ENCODE measurements around the gene ZSCAN18.

The ZSCAN18 gene

DNA sequence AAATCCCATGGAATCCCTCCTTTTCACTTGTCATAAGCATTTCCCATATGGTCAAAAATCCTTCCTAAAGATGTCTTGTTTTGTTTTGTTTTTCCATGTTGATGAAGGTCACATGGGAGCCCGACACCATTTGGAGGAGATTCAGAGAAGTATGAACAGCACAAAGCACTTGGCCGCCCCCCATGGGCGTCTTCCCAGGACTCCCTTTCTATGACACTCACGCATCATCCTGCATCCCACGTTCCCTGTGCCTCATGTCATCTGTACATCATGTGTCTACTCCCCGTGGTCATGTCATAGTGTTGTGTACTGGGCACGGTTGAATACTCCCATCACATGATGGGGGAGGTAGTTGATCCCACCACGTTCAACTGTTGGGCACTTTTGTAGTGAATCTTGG is 62.2 kb downstream of the ZSCAN18 start:
- DNase-seq (ENCODE audit: extremely low spot score), result no peak
- ChIA-PET CTCF (no interaction called here), POLR2A (no interaction called here)
- TF ChIP-seq FOXK2 (IDR thresholded peaks at IDR 0.05) (no peak), ELF4 (IDR thresholded peaks at IDR 0.05) (no peak), FOXM1 (IDR thresholded peaks at IDR 0.05; ENCODE audit: borderline replicate concordance) (no peak), LEF1 (IDR thresholded peaks at IDR 0.05; ENCODE audit: borderline replicate concordance) (no peak), BHLHE40 (IDR thresholded peaks at IDR 0.05; ENCODE audit: borderline replicate concordance) (no peak), SUZ12 (IDR thresholded peaks at IDR 0.05) (no peak), L3MBTL2 (conservative IDR thresholded peaks at IDR 0.05) (no peak), TARDBP (IDR thresholded peaks at IDR 0.05) (no peak), NFRKB (IDR thresholded peaks at IDR 0.05) (no peak)

DNA sequence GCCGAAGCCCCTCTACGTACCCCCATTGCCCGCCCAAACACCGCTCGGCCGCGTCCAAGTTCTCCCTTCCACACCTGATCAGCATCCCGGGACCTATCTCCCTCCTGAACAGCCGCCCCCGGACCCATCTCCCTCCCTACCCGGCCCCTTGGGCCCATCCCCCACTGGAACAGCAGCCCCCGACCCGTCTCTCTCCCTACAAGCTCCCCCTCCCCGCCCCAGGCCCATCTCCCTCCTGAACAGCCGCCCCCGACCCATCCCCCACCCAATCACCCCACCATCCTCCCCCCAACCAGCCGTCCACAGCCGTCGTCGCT is 63.6 kb downstream of the ZSCAN18 start:
- ChIA-PET CTCF (no interaction called here), POLR2A (no interaction called here)
- DNase-seq (ENCODE audit: extremely low spot score), result no peak
- TF ChIP-seq FOXK2 (IDR thresholded peaks at IDR 0.05), result no peak
- no peak for TF ChIP-seq L3MBTL2 (conservative IDR thresholded peaks at IDR 0.05)
- no peak for TF ChIP-seq ZNF384 (IDR thresholded peaks at IDR 0.05)
- no peak for TF ChIP-seq SP1 (IDR thresholded peaks at IDR 0.05)
- TF ChIP-seq BHLHE40 (IDR thresholded peaks at IDR 0.05; ENCODE audit: borderline replicate concordance), result no peak
- TF ChIP-seq NFRKB (IDR thresholded peaks at IDR 0.05), result no peak
- no peak for TF ChIP-seq HDGF (IDR thresholded peaks at IDR 0.05; ENCODE audit: borderline replicate concordance)
- TF ChIP-seq ARNT (IDR thresholded peaks at IDR 0.05), result no peak
- TF ChIP-seq, protein P1, sequence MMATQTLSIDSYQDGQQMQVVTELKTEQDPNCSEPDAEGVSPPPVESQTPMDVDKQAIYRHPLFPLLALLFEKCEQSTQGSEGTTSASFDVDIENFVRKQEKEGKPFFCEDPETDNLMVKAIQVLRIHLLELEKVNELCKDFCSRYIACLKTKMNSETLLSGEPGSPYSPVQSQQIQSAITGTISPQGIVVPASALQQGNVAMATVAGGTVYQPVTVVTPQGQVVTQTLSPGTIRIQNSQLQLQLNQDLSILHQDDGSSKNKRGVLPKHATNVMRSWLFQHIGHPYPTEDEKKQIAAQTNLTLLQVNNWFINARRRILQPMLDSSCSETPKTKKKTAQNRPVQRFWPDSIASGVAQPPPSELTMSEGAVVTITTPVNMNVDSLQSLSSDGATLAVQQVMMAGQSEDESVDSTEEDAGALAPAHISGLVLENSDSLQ (IDR thresholded peaks at IDR 0.05), result no peak
- no peak for TF ChIP-seq FOXA1 (IDR thresholded peaks at IDR 0.05)
